NCI-H69 (cell line): ENCODE results near the gene CD83.
"Not testable (repeated sequence)": the region's sequence is repeated elsewhere in the genome, so short reads cannot be mapped to it uniquely, and the experiment has no call there.

Experiments
- DNase-seq: peaks from one replicate; lab custom pipeline; 2025; lab: John Stamatoyannopoulos, UW

The CD83 gene

DNA sequence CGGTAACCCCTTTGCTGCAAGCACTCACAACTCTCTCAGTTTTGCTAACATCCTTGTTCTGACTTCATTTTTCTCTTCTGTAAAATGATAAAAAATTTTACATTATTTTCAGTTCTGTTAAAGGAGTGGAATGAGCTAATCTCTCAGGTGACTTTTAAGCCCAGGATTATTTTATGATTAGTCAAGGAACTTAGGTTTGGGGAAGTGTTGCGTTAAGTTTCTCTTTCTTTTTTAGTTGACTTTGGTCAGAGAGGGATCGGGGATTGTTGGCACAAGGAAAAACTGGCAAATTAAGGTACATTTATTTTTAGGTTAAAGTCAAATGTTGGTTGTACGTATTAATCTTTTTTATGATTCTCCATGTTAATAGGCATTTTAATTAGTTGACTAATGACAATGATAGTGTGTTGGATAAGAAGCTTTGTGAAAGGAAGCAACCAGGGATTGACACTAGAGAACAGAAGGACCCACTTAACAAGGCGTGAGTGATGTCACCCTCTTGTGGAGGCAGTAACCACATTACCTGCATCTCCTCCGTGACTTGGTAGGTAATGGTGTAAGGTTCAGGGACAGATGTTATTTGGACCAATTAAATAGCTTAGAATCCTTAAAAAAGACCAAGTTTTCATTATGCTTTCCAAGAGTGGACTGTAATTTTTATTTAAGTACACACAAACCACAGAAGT is 31.6 kb downstream of the CD83 start:
- peak; percentile 13 for DNase-seq

DNA sequence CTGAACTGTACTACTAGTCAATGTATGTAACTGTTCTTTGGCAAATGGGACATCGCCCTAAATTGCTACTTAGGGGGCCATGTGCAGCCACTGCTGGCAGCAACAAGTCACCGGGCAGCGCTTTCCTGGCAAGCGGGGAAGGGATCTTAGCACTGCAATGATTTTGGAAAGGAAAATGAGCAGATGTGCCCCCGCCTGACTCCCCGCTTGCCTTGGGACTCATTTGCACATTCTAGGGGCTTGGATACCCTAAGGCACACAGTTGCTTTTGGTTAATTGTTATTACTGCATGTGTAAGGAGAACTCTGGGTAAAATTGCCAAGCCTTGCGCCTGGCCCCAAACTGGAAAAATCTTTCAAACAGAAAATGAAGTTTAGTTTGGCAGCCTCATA is 32.2 kb downstream of the CD83 start:
- no peak for DNase-seq

DNA sequence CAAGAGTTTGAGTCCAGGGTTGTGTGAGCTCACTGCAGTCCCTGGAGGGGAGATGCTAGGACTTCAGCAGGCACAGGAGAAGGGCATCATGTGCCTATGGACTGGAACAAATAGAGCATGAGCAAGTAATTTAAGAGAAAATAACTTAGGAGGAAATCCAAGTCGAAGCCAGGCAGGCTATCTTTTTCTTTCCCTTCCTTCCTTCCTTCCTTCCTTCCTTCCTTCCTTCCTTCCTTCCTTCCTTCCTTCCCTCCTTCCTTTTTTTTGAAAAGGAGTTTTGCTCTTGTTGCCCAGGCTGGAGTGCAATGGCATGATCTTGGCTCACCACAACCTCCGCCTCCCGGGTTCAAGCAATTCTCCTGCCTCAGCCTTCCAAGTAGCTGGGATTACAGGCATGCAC is 33.7 kb downstream of the CD83 start:
- not testable (repeated sequence) for DNase-seq

DNA sequence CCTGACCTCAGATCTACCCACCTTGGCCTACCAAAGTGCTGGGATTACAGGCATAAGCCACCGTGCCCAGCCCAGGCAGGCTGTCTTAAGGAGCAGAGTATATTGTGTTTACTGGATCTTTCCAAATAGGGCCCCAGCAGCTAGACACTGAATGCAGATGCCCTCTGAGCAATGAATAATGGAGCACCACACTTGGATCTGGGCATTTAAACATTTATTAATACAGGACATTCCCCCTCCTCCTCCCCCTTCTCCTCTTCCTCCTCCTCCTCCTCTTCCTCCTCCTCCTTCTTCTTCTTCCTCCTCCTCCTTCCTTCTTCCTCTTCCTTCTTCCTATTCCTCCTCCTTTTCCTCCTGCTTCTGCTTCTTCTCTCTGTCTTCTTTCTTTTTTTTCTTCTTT is 34.2 kb downstream of the CD83 start:
- DNase-seq = no peak

DNA sequence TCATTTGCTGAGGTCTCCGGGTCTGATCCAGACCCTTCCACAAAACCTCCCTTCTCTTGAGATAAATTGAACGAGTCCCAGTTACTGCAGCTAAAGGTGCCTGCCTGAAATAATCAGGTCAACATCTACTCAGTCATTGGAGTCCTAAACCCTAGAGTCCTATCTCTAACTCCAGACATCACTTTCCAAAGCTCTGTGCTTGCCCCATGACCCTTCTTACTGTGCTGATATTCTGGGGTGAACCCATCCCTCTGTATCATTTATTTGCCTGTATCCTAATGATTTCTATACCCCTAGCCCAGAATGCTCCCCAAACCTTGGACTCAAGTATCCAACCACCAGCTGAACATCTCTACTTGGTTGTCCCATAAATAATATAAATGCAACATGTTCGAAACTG is 35.7 kb downstream of the CD83 start:
- no peak for DNase-seq

DNA sequence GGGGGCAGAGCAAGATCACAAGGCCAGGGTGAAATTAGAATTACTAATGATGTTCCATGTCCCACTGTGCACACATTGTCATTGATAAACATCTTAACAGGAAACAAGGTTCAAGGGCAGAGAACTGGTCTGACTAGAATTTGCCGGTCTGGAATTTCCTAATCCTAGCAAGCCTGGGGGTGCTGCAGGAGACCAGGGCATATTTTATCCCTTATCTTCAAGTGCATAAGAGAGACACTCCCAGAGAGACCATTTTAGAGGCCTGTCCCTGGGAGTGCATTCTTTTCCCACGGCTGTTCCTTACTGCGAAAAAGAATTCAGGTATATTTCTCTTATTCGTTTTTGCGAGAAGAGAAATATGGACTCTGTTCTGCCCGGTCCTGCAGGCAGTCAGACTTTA is 41.5 kb downstream of the CD83 start:
- no peak for DNase-seq

DNA sequence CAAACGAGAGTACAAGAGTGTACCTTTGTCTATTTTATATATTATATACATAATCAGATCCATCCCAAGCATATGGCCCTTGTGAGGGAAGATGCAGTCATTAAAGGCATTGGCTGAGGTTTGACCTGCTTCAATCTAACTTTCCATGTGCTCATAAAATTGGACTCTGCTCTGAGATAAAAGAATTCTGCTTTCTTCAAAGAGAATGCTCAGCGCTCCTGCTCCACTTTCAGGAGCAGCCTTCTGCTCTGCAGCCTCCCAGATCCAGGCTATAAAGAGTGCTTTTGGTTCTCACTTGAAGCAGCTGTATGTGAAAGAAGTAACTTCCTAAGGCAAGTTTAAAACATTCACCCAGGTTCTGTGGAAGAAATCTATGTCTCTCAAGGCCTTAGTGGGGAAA is 45.3 kb downstream of the CD83 start:
- DNase-seq = no peak

DNA sequence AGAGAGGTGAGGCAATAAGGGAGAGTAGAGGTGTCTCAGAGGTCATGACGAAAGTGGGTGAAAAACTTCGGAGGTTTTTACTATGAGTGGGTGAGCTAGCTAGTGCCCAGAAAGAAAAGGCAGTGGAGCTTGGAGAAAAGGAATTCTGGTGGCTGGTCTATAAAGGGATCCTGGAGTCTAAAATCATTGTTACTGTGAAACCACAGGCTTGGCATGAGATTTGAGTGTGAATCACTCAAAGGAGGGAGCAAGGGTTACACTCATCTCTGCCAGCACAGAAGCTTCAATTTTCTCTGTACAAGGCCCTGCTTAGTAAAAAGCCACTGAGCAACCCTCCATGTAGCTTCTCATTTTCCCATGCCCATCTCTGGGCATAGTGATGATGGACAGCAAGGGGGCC is 47.5 kb downstream of the CD83 start:
- no peak for DNase-seq

DNA sequence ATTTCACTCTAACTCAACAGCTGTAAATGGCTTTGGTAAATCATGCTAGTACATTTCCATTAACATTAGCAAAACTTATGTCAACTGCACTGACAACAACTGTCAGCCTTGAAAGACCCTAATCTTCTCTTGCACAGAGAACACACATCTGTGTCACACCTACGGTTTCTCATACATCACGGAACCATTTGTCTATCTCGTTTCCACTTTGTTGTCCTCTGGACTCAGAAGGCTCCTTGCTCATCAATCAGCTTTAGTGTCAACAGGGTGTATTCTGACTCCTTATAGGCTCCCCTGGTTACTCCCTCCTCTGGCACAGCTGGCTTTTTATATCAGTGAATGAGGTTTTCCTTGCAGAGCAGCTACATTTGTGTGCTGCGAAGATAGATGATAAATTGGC is 49.3 kb downstream of the CD83 start:
- DNase-seq = no peak

DNA sequence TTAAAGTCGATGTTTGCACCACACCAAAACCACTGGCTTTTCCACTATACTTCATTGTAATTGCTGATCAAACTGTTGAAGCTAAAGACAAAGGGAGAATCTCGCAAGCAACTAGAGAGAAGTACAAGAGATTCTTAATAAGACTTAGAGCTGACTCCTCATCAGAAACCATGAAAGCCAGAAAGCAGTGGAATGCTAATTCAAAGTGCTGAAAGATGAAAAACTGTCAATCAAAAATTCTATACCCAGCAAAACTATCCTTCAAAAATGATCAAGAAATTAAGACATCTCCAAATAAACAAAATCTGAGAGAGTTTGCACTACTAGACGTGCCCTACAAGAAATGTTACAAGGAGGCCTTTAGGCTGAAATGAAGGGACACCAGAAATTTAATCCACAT is 52.6 kb downstream of the CD83 start:
- no peak for DNase-seq

DNA sequence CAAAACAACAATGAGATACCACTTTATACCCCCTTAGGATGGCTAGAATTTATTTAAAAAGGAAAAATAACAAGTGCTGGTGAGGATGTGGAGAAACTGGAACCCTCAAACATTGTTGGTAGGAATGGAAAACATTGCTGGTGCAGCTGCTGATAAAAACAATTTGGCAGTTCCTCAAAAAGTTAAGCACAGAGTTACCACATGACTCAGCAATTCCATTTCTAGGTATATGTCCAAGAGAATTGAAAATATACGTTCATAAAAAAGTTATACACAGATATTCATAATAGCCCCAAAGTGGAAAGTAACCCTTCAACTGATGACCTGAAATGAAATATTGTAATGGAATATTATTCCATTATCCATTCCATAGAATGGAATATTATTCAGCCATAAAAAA is 55.0 kb downstream of the CD83 start:
- DNase-seq = no peak

DNA sequence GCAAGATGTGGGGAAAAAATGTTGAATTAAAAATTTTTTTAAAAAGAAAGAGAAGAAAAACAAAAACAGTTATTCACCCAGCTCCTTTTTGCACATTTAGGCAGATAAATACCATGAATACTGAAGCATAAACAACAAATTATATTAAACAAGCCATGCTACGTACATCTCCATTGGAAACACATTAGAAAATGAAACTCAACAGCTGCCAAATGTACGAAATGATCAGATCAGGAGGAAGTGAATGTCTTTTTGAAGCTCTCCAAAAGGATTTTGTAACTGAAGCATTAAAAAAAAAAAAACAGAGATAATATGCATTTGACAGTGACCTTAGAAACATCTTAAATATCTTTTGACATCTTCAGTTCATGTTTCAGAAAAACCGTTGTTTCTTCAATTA is 56.7 kb downstream of the CD83 start:
- DNase-seq = no peak

DNA sequence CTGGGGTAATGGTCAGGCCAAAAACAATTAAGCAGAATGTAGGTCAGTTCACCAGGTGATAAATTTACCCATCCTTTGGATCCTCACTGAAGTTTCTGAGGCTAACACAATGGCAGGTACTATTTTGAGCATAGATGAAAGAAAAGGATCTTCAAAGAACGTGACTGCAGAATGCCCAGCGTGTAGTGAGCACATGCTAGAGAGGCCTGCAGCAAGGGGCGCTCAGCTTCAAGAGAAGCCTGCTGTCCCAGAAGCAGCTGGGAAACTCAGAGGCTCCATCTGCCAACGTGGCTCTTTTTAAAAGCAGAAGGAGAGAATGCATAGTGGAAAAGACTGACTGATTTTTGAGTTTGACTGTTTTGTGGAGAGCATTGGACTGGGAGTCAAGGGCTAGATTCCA is 57.4 kb downstream of the CD83 start:
- DNase-seq = no peak

DNA sequence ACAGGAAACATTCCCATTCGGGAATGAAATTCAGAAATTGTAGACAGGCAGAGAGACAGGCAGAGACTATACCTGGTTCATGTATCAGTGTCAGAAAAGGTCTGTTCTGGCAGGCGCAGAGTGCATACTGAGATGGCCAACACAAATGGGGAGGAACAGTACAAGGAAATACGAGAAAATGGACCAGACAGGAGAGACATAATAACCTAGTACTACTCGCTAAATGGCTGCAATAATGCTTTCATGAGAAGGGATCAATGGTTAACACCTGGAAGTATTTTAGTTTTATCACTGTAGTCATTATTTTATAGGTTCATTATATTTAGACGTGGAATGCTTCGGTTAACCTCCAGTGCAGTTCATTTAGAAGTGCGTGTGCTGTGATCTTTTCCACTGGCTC is 58.9 kb downstream of the CD83 start:
- no peak for DNase-seq

DNA sequence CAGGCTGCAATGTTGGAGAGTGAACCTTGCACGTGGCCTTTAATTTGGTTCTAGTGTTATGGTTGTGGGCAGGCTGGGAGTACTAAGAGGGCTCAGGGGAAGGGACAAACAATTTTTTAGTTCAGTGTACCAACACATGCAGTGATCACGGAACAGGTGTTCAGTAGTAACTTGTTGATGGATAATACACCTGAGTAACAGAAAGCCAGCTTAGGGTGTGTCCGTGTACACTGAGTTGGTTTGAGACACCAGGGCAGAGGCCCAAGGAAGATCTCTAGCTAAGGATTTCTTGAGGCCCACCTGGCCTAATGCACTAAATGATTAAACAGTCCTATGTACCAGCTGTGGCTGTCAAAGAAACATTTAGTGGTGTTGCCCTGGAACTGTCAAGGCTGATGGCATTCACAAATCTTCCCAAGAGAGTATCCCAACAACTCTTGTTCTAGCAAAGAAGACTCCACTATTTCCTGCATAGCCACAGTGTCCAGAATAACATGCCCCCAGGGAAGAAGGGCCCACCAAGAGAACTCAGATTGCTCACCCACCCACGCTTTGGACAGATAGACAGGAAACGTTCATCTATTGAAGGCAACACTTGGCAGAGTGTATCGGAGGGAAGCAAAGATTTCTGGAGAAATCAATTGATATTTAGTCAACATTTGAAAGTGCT is 60.0 kb downstream of the CD83 start:
- DNase-seq = no peak

DNA sequence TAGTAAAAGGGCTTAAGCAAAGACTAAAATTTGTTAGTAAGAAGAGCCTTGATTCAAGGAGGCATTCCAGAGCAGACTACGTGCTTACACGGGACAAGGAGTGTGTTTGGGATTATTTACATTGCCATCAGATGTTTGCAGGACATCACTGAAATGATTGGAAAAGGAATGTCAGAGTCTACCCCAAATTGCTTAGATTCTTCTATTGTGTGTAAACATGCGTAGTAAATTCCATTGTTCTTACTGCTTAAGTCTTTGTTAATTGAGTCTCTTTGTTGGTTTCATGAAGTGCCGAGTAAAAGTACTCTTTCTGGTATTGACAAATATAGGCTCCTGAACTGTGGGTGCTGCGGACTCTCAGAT is 60.5 kb downstream of the CD83 start:
- no peak for DNase-seq

DNA sequence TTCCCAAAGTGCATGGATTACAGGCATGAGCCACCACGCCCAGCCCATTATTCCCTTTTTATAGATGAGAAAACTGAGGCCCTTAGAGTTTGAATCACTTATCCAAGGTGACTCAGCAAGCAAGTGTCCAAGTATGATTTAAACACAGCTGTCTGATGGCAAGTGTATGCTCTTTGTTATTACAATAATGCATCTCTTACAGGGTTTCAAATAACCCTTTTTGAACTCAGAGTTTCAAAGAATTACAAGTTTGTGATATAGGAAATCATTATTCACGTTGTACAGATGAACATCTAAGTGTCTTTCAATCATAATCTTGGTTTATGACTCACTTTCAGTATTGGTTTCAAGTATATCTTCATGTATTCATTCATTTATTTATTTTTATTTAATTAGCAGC is 63.0 kb downstream of the CD83 start:
- no peak for DNase-seq

DNA sequence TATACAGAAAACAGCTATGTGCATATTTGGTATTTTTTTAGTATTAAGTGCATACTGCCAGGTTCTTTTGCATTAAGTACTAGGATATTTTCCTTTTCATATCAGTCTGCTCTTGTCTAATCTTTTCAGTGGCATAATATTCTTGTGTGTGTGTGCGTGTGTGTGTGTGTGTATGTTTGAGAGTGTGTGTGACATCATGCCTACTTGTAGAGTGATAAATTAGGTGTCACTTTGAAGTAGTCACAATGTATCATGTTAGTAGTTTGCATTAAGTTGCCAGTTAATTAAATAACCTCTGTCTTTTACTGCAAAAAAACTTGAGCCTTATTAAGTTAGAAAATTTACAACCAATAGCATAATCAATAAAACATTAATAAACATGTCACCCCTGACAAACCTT is 65.3 kb downstream of the CD83 start:
- no peak for DNase-seq
